ENCODE measurements around the gene CCDC7. TPM values are rescaled to one million over a fixed set of nuclear protein-coding genes. Genes with fewer than 3 reads are reported as not detected.
"Not testable (repeated sequence)": the region's sequence is repeated elsewhere in the genome, so short reads cannot be mapped to it uniquely, and the experiment has no call there.

The CCDC7 gene
- total RNA-seq, 1 donor from 2014 or later, result 146 TPM

DNA sequence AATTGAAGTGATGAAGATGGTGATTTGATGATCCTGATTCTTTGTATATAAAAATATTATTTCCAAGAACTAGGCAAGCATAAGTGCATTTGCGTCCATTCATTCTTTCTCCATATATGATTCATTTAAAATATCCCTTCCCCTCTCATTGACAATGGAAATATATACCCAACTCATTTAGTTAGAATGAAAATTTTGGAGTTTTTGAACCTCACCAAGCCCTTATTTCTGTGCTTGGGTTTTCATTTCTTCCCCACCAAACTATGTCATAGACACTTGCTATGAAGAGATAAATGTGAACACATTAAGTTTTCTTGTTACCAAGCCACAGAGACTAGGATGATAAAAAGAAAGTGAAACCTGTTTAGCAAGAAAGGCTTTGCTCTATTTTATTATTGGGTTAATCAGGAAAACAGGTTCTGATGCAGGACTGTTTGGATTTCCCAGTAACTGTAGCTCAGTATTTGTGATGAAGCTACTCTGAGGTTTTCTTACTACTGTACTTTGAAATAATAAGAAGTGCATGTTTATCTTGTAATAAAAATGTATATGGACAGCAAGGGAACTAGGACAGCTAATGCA is 443.8 kb downstream of the CCDC7 start:
- DNase-seq, result no peak

DNA sequence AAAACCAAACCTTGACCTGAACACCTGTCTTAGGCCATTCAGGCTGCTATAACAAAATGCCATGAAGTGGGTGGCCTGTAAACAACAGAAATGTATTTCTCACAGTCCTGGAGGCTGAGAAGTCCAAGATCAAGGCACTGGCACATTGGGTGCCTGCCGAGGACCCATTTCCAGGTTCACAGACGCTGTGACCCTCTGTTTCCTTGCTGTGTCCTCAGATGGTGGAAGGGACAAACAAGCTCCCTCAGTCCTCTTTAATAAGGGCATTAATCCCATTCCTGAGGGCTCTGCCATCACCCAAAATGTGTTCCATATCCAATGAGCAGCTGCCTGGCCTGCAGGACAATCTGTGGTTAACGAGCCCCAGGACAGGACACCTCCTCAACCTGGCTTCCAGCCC is 444.5 kb downstream of the CCDC7 start:
- DNase-seq, result no peak

DNA sequence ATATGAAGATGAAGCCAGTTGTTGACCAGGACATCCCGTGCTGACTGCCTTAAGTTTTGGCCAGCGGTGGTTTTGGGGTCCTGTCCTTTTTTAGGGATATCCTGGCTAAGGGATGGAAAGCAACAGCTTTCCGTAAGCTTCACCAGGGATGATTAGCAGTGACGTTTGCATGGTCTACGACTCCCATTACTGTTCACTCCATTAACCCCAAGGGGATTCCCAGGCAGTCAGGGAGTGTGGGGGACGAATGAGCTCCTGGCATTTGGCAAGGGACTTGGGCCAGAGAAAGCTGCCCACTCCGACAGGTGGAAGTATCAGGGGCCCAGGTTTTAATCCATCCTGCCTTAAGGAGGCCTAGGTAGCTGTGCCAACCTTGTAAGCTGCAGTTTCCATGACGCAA is 445.3 kb downstream of the CCDC7 start:
- no peak for DNase-seq

DNA sequence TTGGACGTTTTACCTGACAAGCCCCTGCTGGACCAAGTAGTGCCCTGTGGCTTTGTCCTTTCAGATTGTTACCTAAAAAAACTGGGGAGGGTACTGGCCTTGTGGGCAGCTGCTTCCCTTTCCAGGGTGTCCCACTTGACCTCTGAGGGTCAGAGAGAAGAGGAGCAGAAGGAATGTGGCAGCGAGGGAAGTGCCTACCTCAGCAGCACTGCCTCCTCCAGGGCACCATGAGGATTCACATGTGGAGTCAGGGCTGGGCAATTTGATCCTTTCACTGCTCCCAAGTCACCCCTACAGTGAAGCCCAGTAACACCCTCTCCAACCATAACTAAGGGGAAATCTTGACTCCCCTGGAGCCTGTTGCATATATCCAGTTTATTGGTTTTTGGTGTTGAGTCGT is 447.5 kb downstream of the CCDC7 start:
- DNase-seq, result no peak

DNA sequence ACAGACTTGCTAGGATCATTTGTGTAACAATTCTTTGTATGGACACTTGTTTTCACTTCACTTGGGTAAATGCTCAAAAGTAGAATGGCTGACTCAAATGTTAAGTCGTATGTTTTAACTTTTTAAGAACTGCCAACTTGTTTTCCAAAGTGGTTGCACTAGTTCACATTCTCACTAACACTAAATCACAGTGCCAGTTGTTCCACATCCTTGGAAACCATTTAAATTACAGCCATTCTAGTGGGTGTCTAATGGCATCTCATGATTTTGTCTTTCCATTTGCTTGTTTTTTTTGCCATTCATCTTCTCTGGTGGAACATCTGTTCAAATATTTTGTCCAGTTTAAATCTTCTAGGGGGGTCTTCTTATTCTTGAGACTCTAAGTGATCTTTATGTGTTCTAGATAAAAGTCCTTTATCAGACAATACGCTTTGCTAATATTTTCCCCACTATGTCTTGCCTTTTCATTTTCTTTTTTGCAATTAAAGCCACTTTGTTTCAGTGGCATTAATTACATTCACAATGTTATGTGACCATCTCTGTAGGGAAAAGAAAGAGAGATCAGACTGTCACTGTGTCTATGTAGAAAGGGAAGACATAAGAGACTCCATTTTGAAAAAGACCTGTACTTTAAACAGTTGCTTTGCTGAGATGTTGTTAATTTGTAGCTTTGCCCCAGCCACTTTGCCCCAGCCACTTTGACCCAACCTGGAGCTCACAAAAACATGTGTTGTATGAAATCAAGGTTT is 448.1 kb downstream of the CCDC7 start:
- DNase-seq, result no peak

DNA sequence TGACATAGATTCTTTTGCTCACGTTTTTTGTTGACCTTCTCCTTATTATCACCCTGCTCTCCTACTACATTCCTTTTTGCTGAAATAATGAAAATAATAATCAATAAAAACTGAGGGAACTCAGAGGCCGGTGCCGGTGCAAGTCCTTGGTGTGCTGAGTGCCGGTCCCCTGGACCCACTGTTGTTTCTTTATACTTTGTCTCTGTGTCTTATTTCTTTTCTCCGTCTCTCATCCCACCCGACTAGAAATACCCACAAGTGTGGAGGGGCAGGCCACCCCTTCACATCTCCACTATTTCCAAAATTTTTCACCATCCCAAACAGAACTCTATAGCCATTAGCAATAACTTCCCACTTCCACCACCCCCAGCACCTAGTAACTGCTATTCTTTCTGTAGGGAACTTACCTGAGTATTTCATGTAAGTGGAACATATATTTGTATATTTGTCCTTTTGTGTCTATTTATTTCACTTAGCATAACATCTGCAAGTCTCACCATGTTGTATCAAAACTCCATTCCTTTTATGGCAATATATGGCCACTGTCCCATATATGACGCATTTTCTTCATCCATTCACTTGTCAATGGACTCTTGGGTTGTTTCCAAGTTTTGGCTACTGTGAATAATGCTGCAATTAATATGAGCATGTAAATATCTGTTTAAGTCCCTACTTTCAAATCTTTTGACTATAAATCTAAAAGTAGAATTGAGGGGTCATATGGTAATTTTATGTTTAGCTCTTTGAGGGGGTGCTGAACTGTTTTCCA is 449.4 kb downstream of the CCDC7 start:
- not testable (repeated sequence) for DNase-seq

DNA sequence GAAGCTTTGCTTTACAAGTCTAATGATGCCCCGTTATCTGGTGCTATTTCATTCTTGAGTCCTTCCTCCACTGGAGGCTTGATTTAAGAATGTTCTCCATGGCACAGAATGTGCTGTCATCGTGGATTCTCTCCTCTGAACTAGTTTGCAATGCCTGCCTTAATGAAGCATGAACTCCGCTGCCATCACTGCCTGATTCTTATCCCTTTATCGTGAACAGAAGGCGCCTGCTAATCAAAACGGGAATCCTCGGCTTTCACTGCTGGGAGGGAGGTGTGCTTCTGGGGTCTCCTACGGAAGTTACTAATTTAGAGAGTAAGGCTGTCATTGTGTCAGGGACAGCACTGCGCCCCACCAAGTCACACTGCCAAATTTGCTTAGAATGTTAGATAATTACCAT is 455.9 kb downstream of the CCDC7 start:
- no peak for DNase-seq

DNA sequence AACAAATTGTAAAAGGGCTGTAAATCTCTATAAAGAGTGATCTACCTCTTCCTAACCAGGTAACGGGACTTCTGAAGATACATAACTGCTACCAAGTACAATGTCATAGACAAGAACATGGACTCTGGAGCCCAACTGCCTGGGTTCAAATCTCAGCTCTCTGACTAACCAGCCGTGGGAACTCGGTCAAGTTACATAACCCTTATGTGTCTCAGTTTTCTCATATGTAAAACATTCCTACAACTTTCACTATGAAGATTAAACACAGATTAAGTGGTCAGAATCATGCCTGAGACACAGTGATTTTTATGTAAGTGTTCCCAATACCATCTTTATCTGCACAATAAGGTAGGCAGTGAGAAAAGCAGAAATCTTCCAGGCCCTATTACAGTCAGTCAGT is 459.5 kb downstream of the CCDC7 start:
- no peak for DNase-seq

DNA sequence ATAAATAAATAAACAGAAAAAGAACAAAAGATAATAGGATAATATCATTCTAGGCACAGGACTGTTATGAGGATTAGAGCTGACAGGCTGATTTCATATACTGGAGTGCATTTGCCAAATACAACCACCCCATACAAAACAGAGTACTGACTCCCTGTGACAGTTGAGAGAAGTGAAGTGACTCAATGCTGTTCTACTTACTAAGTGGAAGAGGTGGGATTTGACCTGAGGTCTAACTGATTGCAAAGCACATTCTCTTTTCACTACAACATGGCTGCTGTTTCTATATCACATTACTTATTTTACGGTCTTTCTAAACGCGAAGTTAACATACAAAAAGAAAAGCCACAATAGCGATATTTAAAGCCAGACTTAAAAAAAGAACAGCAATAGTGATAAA is 460.7 kb downstream of the CCDC7 start:
- no peak for DNase-seq

DNA sequence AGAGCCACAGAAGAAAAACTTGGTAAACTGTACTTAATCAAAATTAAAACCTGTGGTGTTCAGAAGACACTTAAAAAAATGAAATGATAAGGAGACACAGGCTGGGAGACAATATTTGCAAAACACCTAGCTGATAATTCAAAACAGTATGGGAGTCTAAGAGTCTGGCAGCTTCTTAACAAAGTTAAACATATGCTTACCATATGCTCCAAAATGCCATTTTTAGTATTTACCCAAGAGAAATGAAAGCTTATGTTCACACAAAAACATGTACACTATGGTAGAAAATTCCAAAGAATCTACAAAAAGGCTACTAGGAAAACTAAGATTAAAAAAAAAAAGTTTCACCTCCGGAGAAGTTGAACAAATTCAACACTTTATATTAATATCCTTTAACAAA is 463.5 kb downstream of the CCDC7 start:
- no peak for DNase-seq

DNA sequence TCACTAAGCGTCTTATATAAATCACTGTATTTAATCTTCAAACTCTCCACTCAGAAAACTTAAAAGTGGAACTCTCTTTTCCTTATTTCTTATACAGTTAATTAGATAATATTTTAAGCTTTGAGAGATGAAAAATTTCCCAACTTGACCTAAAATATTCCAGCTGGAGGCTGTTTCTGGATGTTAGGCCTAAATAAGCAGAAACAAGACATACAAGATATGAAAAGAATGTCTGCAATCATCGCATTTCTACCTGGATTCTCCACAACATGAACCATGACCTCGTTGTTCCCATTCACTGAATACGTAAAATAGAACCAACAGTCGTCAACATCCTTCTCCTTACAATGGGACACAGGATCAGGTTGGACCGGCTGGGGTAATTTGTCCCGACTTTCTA is 464.0 kb downstream of the CCDC7 start:
- DNase-seq, result not testable (repeated sequence)

DNA sequence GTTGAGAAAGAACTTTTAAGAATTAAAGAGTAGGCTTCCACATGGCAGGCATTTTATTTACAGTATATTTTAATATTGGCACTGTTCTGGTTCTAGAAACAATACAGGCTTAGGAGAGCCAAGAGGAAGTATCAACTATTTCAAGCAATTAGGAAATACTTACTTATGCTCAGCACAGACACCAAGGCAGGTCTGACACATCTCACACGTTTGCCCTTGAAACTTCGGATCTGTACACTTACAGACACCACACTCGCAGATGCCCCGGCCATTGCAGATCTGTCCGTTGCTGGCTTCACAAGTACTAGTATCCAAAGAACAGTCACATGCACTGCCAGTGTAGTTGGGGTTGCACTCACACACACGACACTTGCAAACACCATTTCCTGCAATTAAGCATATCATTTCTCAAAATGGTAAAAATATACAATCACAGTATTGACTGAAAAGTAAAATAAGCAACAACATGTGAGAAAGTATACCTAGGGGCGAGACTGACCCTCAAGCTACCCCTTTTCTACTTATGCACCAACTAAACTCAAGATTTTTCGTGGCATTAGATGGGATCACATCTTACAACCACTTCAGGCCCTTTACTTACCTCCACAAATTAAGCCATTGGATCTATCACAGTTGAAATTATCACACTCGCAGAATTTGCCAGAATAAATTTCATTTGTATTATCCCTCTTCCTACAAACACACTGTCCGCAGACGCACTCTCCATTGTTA is 465.5 kb downstream of the CCDC7 start:
- DNase-seq, result no peak

DNA sequence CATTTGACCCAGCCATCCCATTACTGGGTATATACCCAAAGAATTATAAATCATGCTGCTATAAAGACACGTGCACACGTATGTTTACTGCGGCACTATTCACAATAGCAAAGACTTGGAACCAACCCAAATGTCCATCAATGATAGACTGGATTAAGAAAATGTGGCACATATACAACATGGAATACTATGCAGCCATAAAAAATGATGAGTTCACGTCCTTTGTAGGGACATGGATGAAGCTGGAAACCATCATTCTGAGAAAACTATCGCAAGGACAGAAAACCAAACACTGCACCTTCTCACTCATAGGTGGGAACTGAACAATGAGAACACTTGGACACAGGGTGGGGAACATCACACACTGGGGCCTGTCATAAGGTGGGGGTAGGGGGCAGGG is 471.9 kb downstream of the CCDC7 start:
- DNase-seq, result not testable (repeated sequence)

DNA sequence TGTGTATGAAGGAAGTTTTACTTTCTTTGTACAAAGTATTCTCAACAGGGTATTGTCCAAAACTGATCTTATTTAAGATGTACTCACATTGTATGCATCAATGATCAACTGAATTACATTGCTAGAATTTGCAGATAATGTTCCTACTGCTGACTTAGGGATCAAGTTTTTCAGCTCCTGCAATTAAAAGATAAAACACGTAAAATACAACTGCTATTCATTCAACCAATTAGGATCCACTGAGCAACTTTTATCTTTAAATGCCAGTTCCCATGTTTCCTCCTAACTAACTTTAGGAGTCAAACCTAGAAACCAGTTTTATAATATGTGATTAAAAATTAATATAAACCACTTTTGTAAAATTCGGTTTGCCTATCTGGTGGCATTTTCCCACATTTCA is 476.2 kb downstream of the CCDC7 start:
- no peak for DNase-seq

DNA sequence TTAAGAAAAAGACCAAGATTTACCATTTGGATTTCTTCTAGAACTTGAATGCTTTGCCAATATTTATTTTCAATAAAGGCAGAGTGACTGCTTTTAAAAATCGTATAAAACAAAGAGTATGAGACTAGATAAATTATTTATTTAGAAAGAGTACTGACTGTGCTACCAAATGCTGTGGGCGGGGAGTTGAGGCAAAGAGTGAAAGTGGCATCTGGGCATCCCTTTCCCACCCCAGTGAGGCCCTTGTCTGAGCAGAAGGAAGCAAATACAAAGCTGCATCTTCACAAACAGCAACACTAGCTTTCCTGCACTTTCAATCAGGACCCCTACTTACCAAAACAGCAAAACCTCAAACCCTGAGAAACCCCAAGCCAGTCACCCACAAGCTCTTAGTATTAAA is 477.2 kb downstream of the CCDC7 start:
- DNase-seq, result no peak

DNA sequence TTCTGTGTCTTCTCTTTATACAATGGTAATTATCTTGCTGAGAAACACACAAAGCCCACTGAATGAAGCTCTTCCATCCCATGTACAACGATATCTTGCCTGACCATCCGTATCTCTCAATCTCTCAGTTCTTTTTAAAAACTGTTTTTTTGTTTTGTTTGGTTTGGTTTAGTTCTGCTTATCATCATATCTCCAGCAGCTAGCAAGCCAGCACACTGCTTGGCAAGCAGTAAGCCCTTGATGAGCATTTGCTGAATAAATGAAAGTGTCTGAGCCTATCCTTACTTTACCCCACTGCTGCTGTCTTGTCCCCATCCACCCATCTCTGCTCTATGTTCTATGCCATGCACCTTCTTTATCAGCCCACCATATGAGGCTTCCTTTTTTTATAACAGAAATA is 477.9 kb downstream of the CCDC7 start:
- DNase-seq, result no peak

Other genes starting within 250 kb of the CCDC7 start
- gene EPC1, start 99.0 kb upstream of the CCDC7 start, total RNA-seq, result 99.4 TPM

All from occipital lobe (tissue), 2 donors.